ENCODE results near the gene ZFAND3. TPM values are rescaled to one million over a fixed set of nuclear protein-coding genes. Genes with fewer than 3 reads are reported as not detected.
A peak's percentile ranks its signal among the peaks of the same experiment; 100 is the strongest.

The ZFAND3 gene
- total and polyA plus RNA-seq, 2 of the 4 experiments (the other 2 are of a cell fraction), result 10.9 to 26.7 TPM

DNA sequence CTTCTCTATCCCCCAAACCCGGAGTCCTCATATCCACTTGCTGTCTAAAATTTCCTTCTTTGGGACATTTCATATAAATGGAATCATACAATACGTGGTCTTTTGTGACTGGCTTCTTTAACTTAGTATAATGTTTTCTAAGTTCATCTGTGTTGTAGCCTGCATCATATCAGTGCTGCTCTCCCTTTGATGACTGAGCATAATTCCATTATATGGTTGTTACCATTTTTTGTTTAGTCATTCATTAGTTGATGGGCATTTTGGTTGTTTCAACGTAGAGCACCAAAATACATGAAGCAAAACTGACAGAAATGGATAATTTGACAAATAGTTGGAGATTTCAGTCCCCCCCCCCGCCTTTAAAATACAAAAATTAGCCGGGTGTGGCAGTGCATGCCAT lies 71.5 kb downstream of the ZFAND3 start:
- ChIA-PET POLR2A (ENCODE audit: unreplicated experiment) (no interaction called here), CTCF (no interaction called here)
- H4K91ac ChIP-seq (ENCODE audit: insufficient read depth, low read depth, low read length), result no peak overlapping the region
- H3K9me1 ChIP-seq (ENCODE audit: insufficient read depth, low read length), result peaks cover 10% of the 10 kb centered on the region
- DNase-seq (no peak), ATAC-seq (ENCODE audit: low read depth) (no peak)
- peaks cover 30 to 74% of the 10 kb centered on the region in 2 experiments for H3K79me1 ChIP-seq (ENCODE audit: low read depth in 1 of 2, low read length in 2 of 2)
- no peak overlapping the region for H2BK20ac ChIP-seq (ENCODE audit: low read depth, low read length)
- no peaks in the 10 kb centered on the region for H3K36me3 ChIP-seq (ENCODE audit: control insufficient read depth, insufficient read depth, low read length)
- H3K9me3 ChIP-seq (ENCODE audit: control insufficient read depth, insufficient read depth, low read length), result no peaks in the 10 kb centered on the region
- H3K23ac ChIP-seq (ENCODE audit: low read depth, low read length), result 0 out of 2 replicates have a peak overlapping the region, but pooled peaks have one; percentile 7
- H3K4me2 ChIP-seq (ENCODE audit: low read depth, low read length), result no peak overlapping the region
- no peak overlapping the region for H4K8ac ChIP-seq (ENCODE audit: low read depth in 2 of 2, low read length in 2 of 2)
- H3K14ac ChIP-seq (replicated peaks; ENCODE audit: low read depth, low read length), result no peak overlapping the region
- intact Hi-C loops (cut with micrococcal nuclease) (no loop called here), in situ Hi-C loops (cut with MboI; ENCODE audit: low sequenced_read_pairs) (no loop called here), dilution Hi-C loops (cut with HindIII; ENCODE audit: low sequenced_read_pairs, unreplicated experiment) (no loop called here)
- H2BK120ac ChIP-seq (ENCODE audit: low read depth, low read length), result no peak overlapping the region
- no peak overlapping the region for H3K56ac ChIP-seq (ENCODE audit: extremely low read depth, insufficient read depth, low read length)
- peak; percentile 38; the same call in 1 of the 2 replicates for TF ChIP-seq NFE2L2 (IDR thresholded peaks at IDR 0.05; ENCODE audit: low read depth, low read length)
- TF ChIP-seq RFX5 (IDR thresholded peaks at IDR 0.05; ENCODE audit: low read depth, low read length), result no peak
- TF ChIP-seq MXI1 (IDR thresholded peaks at IDR 0.05; ENCODE audit: borderline replicate concordance, low read depth, low read length), result no peak
- TF ChIP-seq RAD21 (IDR thresholded peaks at IDR 0.05; ENCODE audit: low read length), result no peak
- no peak for TF ChIP-seq CHD1 (IDR thresholded peaks at IDR 0.05; ENCODE audit: low read depth, low read length)
- H2AFZ ChIP-seq (replicated peaks; ENCODE audit: low read length, poor library complexity), result no peak overlapping the region
- H3K27me3 ChIP-seq (ENCODE audit: control insufficient read depth, insufficient read depth, low read length), result no peaks in the 10 kb centered on the region
- H4K5ac ChIP-seq (ENCODE audit: low read depth, low read length), result no peak overlapping the region
- H2AK9ac ChIP-seq (replicated peaks; ENCODE audit: low read depth, low read length, poor library complexity), result no peak overlapping the region
- no peak overlapping the region for H3K4me3 ChIP-seq (ENCODE audit: insufficient read depth, low read depth, low read length)
- H2BK15ac ChIP-seq (ENCODE audit: low read depth, low read length), result no peak overlapping the region
- no peak overlapping the region for H2AK5ac ChIP-seq (ENCODE audit: low read depth, low read length)
- no CpG with 5 or more reads among the region's 5 CpGs for WGBS, 2 experiments (ENCODE audit: extremely low coverage in 2 of 2, insufficient read length in 1 of 2)
- no peak overlapping the region for H2BK5ac ChIP-seq (ENCODE audit: low read depth, low read length, poor library complexity, severe bottlenecking)
- no peak overlapping the region for H3K4ac ChIP-seq (ENCODE audit: low read depth, low read length)
- no TSS peak for BruUV-seq (replicated peaks)
- H3K9ac ChIP-seq (ENCODE audit: low read depth, low read length), result no peak overlapping the region
- no peak overlapping the region for H3K18ac ChIP-seq (ENCODE audit: low read depth, low read length)
- no peak overlapping the region for H3K27ac ChIP-seq (ENCODE audit: insufficient read depth, low read length)
- H4K20me1 ChIP-seq (ENCODE audit: insufficient read depth, low read length), result peaks cover 71% of the 10 kb centered on the region
- 0 out of 2 replicates have a peak, but pooled peaks cover 2% of the 10 kb centered on the region for H3K4me1 ChIP-seq (ENCODE audit: control insufficient read depth, insufficient read depth, low read length)

Data from IMR-90 (cell line).